AML-193 (cell line): ENCODE data around the gene RGMA.

Source experiments
- DNase-seq, 2 experiments: peaks; one replicate each; lab custom pipeline; 2025; lab: John Stamatoyannopoulos, UW

RGMA gene

GRCh38 chr15:93088981-93089726, at the start of gene RGMA:
Gene RGMA (minus strand): TSS chr15:93089211. CDS start chr15:93088932, 279 bp downstream.
- no peak for DNase-seq

GRCh38 chr15:93136606-93137005, 47.6 kb upstream of the RGMA start:
- no peak for DNase-seq

- no peak for DNase-seq
Observed at GRCh38 chr15:93135997-93136397, 47.0 kb upstream of the RGMA start.

GRCh38 chr15:93135459-93135858, 46.4 kb upstream of the RGMA start:
- DNase-seq = no peak

GRCh38 chr15:93131485-93132095, 42.6 kb upstream of the RGMA start:
- DNase-seq = no peak

- DNase-seq = no peak
Observed at GRCh38 chr15:93129702-93130488, 40.9 kb upstream of the RGMA start.

- DNase-seq = no peak
Observed at GRCh38 chr15:93127286-93127685, 38.3 kb upstream of the RGMA start.

GRCh38 chr15:93126599-93126998, 37.6 kb upstream of the RGMA start:
- no peak for DNase-seq

GRCh38 chr15:93126148-93126547, 37.1 kb upstream of the RGMA start:
- no peak for DNase-seq

- no peak for DNase-seq
Observed at GRCh38 chr15:93124126-93124525, 35.1 kb upstream of the RGMA start.

GRCh38 chr15:93121973-93122910, 33.2 kb upstream of the RGMA start:
- no peak for DNase-seq

GRCh38 chr15:93121107-93121506, 32.1 kb upstream of the RGMA start:
- DNase-seq = no peak

GRCh38 chr15:93118904-93119303, 29.9 kb upstream of the RGMA start:
- DNase-seq = no peak

- DNase-seq = no peak
Observed at GRCh38 chr15:93111451-93111850, 22.4 kb upstream of the RGMA start.

- DNase-seq = no peak
Observed at GRCh38 chr15:93110502-93111040, 21.6 kb upstream of the RGMA start.

GRCh38 chr15:93109336-93110102, 20.5 kb upstream of the RGMA start:
- no peak for DNase-seq

GRCh38 chr15:93107646-93108045, 18.6 kb upstream of the RGMA start:
- no peak for DNase-seq

GRCh38 chr15:93105485-93105884, 16.5 kb upstream of the RGMA start:
- no peak for DNase-seq

GRCh38 chr15:93103823-93104222, 14.8 kb upstream of the RGMA start:
- no peak for DNase-seq

- DNase-seq = no peak
Observed at GRCh38 chr15:93102211-93102610, 13.2 kb upstream of the RGMA start.

- DNase-seq = no peak
Observed at GRCh38 chr15:93093765-93094164, 4.8 kb upstream of the RGMA start.
